Measurements from ENCODE around the gene CEMIP. TPM values are rescaled to one million over a fixed set of nuclear protein-coding genes. Genes with fewer than 3 reads are reported as not detected.
A peak's percentile ranks its signal among the peaks of the same experiment; 100 is the strongest.

CEMIP gene
- total and polyA plus RNA-seq, 2 of the 13 experiments (the other 11 are each of a cell fraction or from before 2014, with no cell fraction given): 4.3 to 28.5 TPM

DNA sequence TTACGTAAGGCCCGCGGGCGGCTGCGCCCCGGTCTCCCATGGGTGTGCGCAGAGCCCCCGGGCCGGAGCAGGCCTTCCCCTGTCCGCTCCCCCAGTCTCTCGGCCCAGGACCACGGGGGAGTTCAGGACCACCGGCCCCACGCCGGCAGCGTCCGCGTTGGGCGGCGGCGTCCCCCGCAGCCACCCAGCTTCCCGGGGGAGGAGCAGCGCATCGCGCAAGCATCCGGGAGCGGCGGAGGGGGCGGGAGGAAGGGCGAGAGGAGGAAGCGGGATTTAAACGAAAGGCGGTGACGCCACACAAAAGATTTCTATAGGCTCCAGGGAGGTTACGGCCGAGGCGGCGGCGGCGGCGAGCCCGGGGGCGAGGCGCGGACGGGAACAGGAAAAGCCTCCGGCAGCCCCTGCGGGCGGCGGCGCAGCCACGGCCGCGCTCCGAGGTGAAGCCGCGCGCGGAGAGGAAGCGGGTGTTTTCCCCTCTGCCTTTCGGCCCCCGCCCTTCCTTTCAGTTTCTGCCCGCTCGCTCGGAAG is 221.5 kb downstream of the CEMIP start, which contains the start of gene TLNRD1 (continued):
- TF ChIP-seq, protein P1, sequence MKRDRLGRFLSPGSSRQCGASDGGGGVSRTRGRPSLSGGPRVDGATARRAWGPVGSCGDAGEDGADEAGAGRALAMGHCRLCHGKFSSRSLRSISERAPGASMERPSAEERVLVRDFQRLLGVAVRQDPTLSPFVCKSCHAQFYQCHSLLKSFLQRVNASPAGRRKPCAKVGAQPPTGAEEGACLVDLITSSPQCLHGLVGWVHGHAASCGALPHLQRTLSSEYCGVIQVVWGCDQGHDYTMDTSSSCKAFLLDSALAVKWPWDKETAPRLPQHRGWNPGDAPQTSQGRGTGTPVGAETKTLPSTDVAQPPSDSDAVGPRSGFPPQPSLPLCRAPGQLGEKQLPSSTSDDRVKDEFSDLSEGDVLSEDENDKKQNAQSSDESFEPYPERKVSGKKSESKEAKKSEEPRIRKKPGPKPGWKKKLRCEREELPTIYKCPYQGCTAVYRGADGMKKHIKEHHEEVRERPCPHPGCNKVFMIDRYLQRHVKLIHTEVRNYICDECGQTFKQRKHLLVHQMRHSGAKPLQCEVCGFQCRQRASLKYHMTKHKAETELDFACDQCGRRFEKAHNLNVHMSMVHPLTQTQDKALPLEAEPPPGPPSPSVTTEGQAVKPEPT (CRISPR knock-in tag; IDR thresholded peaks at IDR 0.05; ENCODE audit: low read depth): peak; percentile 28; the same call in 1 of the 2 replicates
- TF ChIP-seq ZNF430 (CRISPR knock-in tag; IDR thresholded peaks at IDR 0.05): peak; percentile 26
- TF ChIP-seq, protein P2, sequence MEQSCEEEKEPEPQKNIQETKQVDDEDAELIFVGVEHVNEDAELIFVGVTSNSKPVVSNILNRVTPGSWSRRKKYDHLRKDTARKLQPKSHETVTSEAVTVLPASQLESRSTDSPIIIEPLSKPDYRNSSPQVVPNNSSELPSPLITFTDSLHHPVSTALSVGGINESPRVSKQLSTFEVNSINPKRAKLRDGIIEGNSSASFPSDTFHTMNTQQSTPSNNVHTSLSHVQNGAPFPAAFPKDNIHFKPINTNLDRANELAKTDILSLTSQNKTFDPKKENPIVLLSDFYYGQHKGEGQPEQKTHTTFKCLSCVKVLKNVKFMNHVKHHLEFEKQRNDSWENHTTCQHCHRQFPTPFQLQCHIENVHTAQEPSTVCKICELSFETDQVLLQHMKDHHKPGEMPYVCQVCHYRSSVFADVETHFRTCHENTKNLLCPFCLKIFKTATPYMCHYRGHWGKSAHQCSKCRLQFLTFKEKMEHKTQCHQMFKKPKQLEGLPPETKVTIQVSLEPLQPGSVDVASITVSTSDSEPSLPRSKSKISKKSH (CRISPR knock-in tag; IDR thresholded peaks at IDR 0.05; ENCODE audit: borderline replicate concordance): no peak
- TF ChIP-seq, protein P3, sequence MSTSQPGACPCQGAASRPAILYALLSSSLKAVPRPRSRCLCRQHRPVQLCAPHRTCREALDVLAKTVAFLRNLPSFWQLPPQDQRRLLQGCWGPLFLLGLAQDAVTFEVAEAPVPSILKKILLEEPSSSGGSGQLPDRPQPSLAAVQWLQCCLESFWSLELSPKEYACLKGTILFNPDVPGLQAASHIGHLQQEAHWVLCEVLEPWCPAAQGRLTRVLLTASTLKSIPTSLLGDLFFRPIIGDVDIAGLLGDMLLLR (CRISPR knock-in tag; IDR thresholded peaks at IDR 0.05): no peak
- peak; percentile 37; the same call in 1 of the 2 replicates for TF ChIP-seq HDAC2 (CRISPR knock-in tag; IDR thresholded peaks at IDR 0.05)
- TF ChIP-seq FOXM1 (CRISPR knock-in tag; IDR thresholded peaks at IDR 0.05): no peak
- TF ChIP-seq ZNF550 (CRISPR knock-in tag; IDR thresholded peaks at IDR 0.05; ENCODE audit: borderline replicate concordance): no peak
- no peak for TF ChIP-seq ZBTB3 (CRISPR knock-in tag; IDR thresholded peaks at IDR 0.05; ENCODE audit: borderline replicate concordance, low read depth)
- no peak for TF ChIP-seq BHLHE40 (IDR thresholded peaks at IDR 0.05; ENCODE audit: low read length)
- TF ChIP-seq, protein P4, sequence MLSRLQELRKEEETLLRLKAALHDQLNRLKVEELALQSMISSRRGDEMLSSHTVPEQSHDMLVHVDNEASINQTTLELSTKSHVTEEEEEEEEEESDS (CRISPR knock-in tag; IDR thresholded peaks at IDR 0.05; ENCODE audit: borderline replicate concordance): 0 out of 2 replicates have a peak, but pooled peaks have one; percentile 14
- TF ChIP-seq RARA (CRISPR knock-in tag; IDR thresholded peaks at IDR 0.05): no peak
- no peak for TF ChIP-seq CHD4 (IDR thresholded peaks at IDR 0.05; ENCODE audit: borderline replicate concordance, low read length)
- TF ChIP-seq ZNF781 (CRISPR knock-in tag; IDR thresholded peaks at IDR 0.05; ENCODE audit: borderline replicate concordance, not compliant biosample characterization): no peak
- TF ChIP-seq ZNF839 (CRISPR knock-in tag; IDR thresholded peaks at IDR 0.05; ENCODE audit: borderline replicate concordance): no peak
- TF ChIP-seq REPIN1 (CRISPR knock-in tag; IDR thresholded peaks at IDR 0.05; ENCODE audit: borderline replicate concordance, low read depth): peak; percentile 86
- TF ChIP-seq WIZ (CRISPR knock-in tag; IDR thresholded peaks at IDR 0.05): 0 out of 2 replicates have a peak, but pooled peaks have one; percentile 50
- TF ChIP-seq ZNF547 (CRISPR knock-in tag; IDR thresholded peaks at IDR 0.05): 0 out of 2 replicates have a peak, but pooled peaks have one; percentile 39
- 0 out of 2 replicates have a peak, but pooled peaks have one; percentile 2 for TF ChIP-seq ZNF232 (CRISPR knock-in tag; IDR thresholded peaks at IDR 0.05; ENCODE audit: borderline replicate concordance)
- TF ChIP-seq NR2F2 (IDR thresholded peaks at IDR 0.05; ENCODE audit: borderline replicate concordance, low read depth): no peak
